ENCODE results near the gene LAMA5. TPM values are rescaled to one million over a fixed set of nuclear protein-coding genes. Genes with fewer than 3 reads are reported as not detected.
A peak's percentile ranks its signal among the peaks of the same experiment; 100 is the strongest.

The LAMA5 gene
- total and polyA plus RNA-seq, 9 donors, result 4.7 to 115 (median 42.2) TPM

DNA sequence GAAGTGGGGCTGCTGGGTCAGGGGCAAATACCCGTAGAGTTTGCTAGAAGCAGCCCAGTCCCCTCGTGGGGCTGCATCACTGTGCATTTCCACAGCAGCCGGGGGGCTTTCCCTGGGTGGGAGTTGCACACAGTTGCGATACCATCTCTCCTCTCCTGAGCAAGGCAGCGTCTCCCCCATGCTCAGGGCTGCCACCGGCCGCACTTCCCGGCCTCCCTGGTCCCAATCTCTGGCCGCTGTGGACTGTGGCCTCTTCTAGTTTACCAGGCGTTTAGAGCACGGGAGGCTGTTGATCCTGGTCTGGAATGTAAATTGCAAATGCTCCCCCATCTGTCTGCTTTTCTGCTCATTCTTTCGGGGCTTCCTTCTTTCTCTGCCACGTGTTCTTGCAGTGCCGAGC, 97.7 kb downstream of the LAMA5 start:
- H3K27me3 ChIP-seq, result no peaks in the 10 kb centered on the region
- H3K36me3 ChIP-seq, result no peaks in the 10 kb centered on the region
- TF ChIP-seq EP300 (IDR thresholded peaks at IDR 0.05) (no peak), POLR2A (IDR thresholded peaks at IDR 0.05) (no peak)
- TF ChIP-seq, protein P1, sequence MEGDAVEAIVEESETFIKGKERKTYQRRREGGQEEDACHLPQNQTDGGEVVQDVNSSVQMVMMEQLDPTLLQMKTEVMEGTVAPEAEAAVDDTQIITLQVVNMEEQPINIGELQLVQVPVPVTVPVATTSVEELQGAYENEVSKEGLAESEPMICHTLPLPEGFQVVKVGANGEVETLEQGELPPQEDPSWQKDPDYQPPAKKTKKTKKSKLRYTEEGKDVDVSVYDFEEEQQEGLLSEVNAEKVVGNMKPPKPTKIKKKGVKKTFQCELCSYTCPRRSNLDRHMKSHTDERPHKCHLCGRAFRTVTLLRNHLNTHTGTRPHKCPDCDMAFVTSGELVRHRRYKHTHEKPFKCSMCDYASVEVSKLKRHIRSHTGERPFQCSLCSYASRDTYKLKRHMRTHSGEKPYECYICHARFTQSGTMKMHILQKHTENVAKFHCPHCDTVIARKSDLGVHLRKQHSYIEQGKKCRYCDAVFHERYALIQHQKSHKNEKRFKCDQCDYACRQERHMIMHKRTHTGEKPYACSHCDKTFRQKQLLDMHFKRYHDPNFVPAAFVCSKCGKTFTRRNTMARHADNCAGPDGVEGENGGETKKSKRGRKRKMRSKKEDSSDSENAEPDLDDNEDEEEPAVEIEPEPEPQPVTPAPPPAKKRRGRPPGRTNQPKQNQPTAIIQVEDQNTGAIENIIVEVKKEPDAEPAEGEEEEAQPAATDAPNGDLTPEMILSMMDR (IDR thresholded peaks at IDR 0.05), result no peak
- WGBS, 3 donors, result 6 to 45% (median 17%) methylated on average over 14 of the region's 14 CpGs
- intact Hi-C loops (cut with DNase I), result no loop called here
- no peaks in the 10 kb centered on the region for H3K9me3 ChIP-seq
- no peak overlapping the region for H3K4me3 ChIP-seq
- peak overlapping the region in 1 of 2 donors; percentile 34 for H3K27ac ChIP-seq
- peaks cover 18% of the 10 kb centered on the region for H3K4me1 ChIP-seq (ENCODE audit: insufficient read depth)
- peak in 1 of 5 donors; percentile 51 for DNase-seq

DNA sequence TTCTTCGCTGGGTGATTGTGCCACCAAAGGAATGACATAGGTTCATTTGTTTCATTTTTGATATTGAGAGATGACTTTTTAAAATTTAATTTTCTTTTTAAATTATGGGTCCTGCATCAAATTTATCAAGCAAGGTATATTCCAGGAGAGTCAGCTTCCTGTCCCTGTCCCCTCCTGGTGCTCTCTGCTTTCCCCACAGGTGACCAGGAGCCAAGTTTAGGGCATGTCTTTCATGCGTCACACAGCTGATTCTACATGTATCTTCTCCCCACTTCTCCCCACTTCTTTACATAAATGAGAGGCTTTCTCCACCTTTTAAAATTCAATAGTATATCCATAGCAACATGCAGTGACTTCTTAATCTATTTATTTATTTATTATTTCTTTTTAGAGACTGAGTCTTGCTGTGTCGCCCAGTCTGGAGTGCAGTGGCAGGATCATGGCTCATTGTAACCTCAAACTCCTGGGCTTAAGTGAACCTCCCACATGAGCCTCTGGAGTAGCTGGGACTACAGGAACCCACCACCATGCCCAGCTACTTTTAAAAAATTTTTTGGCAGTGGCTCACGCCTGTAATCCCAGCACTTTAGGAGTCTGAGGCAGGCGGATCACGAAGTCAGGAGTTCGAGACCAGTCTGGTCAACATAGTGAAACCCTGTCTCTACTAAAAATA, 98.7 kb downstream of the LAMA5 start:
- no peaks in the 10 kb centered on the region for H3K36me3 ChIP-seq
- 81 to 92% (median 82%) methylated on average over 7 of the region's 7 CpGs for WGBS, 3 donors
- no peak overlapping the region for H3K27ac ChIP-seq
- no peak for DNase-seq
- H3K4me3 ChIP-seq, result no peak overlapping the region
- intact Hi-C loops (cut with DNase I), result no loop called here
- H3K4me1 ChIP-seq (ENCODE audit: insufficient read depth), result peaks cover 14% of the 10 kb centered on the region
- H3K27me3 ChIP-seq, result no peaks in the 10 kb centered on the region
- no peaks in the 10 kb centered on the region for H3K9me3 ChIP-seq
- TF ChIP-seq, protein P1 (IDR thresholded peaks at IDR 0.05), result no peak
- no peak for TF ChIP-seq POLR2A (IDR thresholded peaks at IDR 0.05)
- no peak for TF ChIP-seq EP300 (IDR thresholded peaks at IDR 0.05)

DNA sequence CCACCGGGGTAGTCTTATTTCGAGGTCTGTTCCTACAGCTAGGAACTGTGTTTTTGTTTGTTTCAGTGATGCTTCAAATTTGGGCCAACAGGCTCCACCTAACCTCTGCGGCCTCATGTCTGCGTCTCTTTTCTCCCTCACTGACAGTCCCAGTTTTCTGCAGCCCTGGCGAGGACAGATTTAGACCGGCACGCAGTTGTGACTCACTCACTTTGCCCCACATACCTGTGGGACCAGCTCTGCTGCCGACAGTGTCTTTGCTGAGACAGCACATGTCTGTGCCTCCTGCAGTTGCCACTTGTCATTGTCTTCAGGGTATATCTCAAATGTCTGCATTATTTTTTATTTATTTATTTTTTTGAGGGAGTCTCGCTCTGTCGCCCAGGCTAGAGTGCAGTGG, 99.6 kb downstream of the LAMA5 start:
- WGBS, 3 donors, result 88 to 90% (median 88%) methylated on average over 10 of the region's 10 CpGs
- TF ChIP-seq POLR2A (IDR thresholded peaks at IDR 0.05) (no peak), EP300 (IDR thresholded peaks at IDR 0.05) (no peak)
- TF ChIP-seq, protein P1 (IDR thresholded peaks at IDR 0.05), result no peak
- Histone ChIP-seq H3K4me3 (no peak overlapping the region), H3K9me3 (no peaks in the 10 kb centered on the region), H3K27me3 (no peaks in the 10 kb centered on the region), H3K27ac (no peak overlapping the region), H3K4me1 (ENCODE audit: insufficient read depth) (peaks cover 14% of the 10 kb centered on the region), H3K36me3 (no peaks in the 10 kb centered on the region)
- no peak for DNase-seq
- intact Hi-C loops (cut with DNase I), result no loop called here

DNA sequence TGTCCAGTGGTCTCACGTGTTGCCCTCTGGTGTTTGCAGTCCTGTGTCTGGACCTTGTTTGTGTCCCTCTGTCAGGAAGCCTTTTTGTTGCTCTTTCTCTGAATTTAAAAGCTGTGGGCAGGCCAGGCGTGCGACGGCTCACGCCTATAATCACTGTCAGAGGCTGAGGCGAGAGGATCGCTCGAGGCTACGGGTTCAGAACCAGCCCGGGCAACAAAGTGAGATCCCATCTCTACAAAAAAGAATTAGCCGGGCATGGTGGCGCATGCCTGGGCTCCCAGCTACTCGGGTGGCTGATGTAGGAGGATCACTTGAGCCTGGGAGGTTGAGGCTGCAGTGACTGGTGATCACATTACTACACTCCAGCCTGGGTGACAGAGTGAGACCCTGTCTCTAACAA, 100.3 kb downstream of the LAMA5 start:
- 96 to 98% (median 97%) methylated on average over 13 of the region's 13 CpGs for WGBS, 3 donors
- TF ChIP-seq EP300 (IDR thresholded peaks at IDR 0.05) (no peak), POLR2A (IDR thresholded peaks at IDR 0.05) (no peak)
- TF ChIP-seq, protein P1 (IDR thresholded peaks at IDR 0.05), result no peak

More for the DNA sequence above, 100.3 kb downstream of the LAMA5 start:
- no peaks in the 10 kb centered on the region for H3K9me3 ChIP-seq
- H3K27me3 ChIP-seq, result no peaks in the 10 kb centered on the region
- H3K4me3 ChIP-seq, result no peak overlapping the region
- no peaks in the 10 kb centered on the region for H3K36me3 ChIP-seq
- intact Hi-C loops (cut with DNase I), result no loop called here
- DNase-seq, result no peak
- H3K4me1 ChIP-seq (ENCODE audit: insufficient read depth), result peaks cover 14% of the 10 kb centered on the region
- no peak overlapping the region for H3K27ac ChIP-seq

Measured in ovary (tissue), 9 donors.